Fibroblast of pulmonary artery (primary cell): ENCODE measurements around the gene KIAA1217.

Experiments
- DNase-seq: peaks from one replicate; pipeline ENCODE4 v3.0.0-alpha.2; 2010; ENCODE audit warnings: low read depth
- H3K4me3 ChIP-seq: replicated peaks from 2 replicates; pipeline ENCODE4 v1.5.1; 2011; ENCODE audit warnings: low read depth, mild to moderate bottlenecking, control low read depth, low read length, moderate library complexity
- CTCF ChIP-seq: IDR thresholded peaks from 2 replicates; pipeline ENCODE4 v1.5.1; 2011; ENCODE audit warnings: mild to moderate bottlenecking, control low read depth, low read length, inconsistent platforms; ENCODE audit errors: missing control alignments

KIAA1217 gene

GRCh38 chr10:24371396-24371795 is 162.5 kb downstream of the KIAA1217 start:
- no peak overlapping the region for H3K4me3 ChIP-seq
- no peak for DNase-seq
- no peak for TF ChIP-seq CTCF

GRCh38 chr10:24374134-24374915 is 165.4 kb downstream of the KIAA1217 start:
- peak; percentile 58 for DNase-seq
- no peak overlapping the region for H3K4me3 ChIP-seq
- no peak for TF ChIP-seq CTCF

GRCh38 chr10:24375510-24375909 is 166.6 kb downstream of the KIAA1217 start:
- no peak overlapping the region for H3K4me3 ChIP-seq
- no peak for DNase-seq
- no peak for TF ChIP-seq CTCF

- TF ChIP-seq CTCF, result no peak
- H3K4me3 ChIP-seq, result no peak overlapping the region
- DNase-seq, result no peak
Measured at GRCh38 chr10:24376731-24377130, 167.8 kb downstream of the KIAA1217 start.

- no peak overlapping the region for H3K4me3 ChIP-seq
- no peak for TF ChIP-seq CTCF
- DNase-seq, result no peak
Measured at GRCh38 chr10:24378126-24378920, 169.4 kb downstream of the KIAA1217 start.

GRCh38 chr10:24381235-24382010 is 172.5 kb downstream of the KIAA1217 start:
- H3K4me3 ChIP-seq, result no peak overlapping the region
- no peak for TF ChIP-seq CTCF
- no peak for DNase-seq
